Breast epithelium (tissue), 3 donors: ENCODE results near the gene RBFOX1.

Experiments used
- CTCF ChIP-seq, 3 donors: fragments of 450-650 bp; IDR thresholded peaks; one replicate each; pipeline ENCODE4 v1.5.1; 2016 to 2017; ENCODE audit warnings: antibody characterized with exemption in 3 of 3, mild to moderate bottlenecking in 3 of 3, moderate library complexity in 3 of 3
- POLR2AphosphoS5 ChIP-seq, 3 donors: sonication (generic); formaldehyde crosslinking; IDR thresholded peaks; one replicate each; pipeline ENCODE4 v1.6.1; 2017; ENCODE audit warnings: antibody characterized with exemption in 3 of 3

- TF ChIP-seq POLR2AphosphoS5 (IDR thresholded peaks at IDR 0.05): no peak
- no peak for TF ChIP-seq CTCF (IDR thresholded peaks at IDR 0.05)
These were observed 110.5 kb downstream of the RBFOX1 start for GRCh38 chr16:7443142-7443541.
